Measurements from ENCODE around the gene ADAMTS15.

GRCh38 chr11:130441719-130442118 is 6.7 kb upstream of the ADAMTS15 start:
- no peak for TF ChIP-seq POLR2AphosphoS5 (IDR thresholded peaks at IDR 0.05; ENCODE audit: insufficient read depth, low read depth, low read length)
- TF ChIP-seq POLR2A (IDR thresholded peaks at IDR 0.05; ENCODE audit: low read depth, low read length): no peak
- no peak for TF ChIP-seq EZH2 (IDR thresholded peaks at IDR 0.05; ENCODE audit: borderline replicate concordance, low read depth, low read length, severe bottlenecking)

Data from endothelial cell of umbilical vein (primary cell).